KBM-7 (cell line): ENCODE results near the gene PAPOLB.
A peak's percentile ranks its signal among the peaks of the same experiment; 100 is the strongest.

Experiments used
- DNase-seq: peaks from one replicate; pipeline ENCODE4 v3.0.0-alpha.2; 2015
- in situ Hi-C: fragments of 300-500 bp; cut with MboI; formaldehyde crosslinking; loops from 2 replicates; pipeline ENCODE4 v1.14.3; 2020; ENCODE audit warnings: low sequenced_read_pairs, low pct_unique_long_range_greater_than_20kb, mixed read lengths

The PAPOLB gene

GRCh38 chr7:4814433-4814832 is 47.4 kb downstream of the PAPOLB start:
- no peak for DNase-seq
- in situ Hi-C loops, result loop anchor here (25.0 kb wide), 1 partner anchor 273 kb away; no protein-coding TSS in a partner anchor

DNA sequence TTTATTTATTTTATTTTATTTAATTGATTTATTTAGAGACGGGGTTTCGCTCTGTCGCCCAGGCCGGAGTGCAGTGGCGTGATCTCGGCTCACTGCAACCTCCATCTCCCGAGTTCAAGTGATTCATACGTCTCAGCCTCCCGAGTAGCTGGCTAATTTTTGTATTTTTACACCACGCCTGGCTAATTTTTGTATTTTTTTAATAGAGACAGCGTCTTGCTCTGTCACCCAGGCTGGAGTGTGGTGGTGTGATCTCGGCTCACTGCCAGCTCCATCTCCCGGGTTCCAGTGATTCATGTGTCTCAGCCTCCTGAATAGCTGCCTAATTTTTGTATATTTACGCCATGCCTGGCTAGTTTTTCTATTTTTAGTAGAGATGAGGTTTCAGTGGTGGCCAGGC is 52.2 kb downstream of the PAPOLB start:
- in situ Hi-C loops, result loop anchor here (25.0 kb wide), 1 partner anchor 278 kb away; no protein-coding TSS in a partner anchor
- no peak for DNase-seq

GRCh38 chr7:4809091-4809591 is 52.7 kb downstream of the PAPOLB start:
- peak; percentile 40 for DNase-seq
- in situ Hi-C loops, result loop anchor here (25.0 kb wide), 1 partner anchor 278 kb away; no protein-coding TSS in a partner anchor

- in situ Hi-C loops, result loop anchor here (25.0 kb wide), 1 partner anchor 279 kb away; no protein-coding TSS in a partner anchor
- no peak for DNase-seq
Measured at GRCh38 chr7:4808565-4808964, 53.3 kb downstream of the PAPOLB start.

DNA sequence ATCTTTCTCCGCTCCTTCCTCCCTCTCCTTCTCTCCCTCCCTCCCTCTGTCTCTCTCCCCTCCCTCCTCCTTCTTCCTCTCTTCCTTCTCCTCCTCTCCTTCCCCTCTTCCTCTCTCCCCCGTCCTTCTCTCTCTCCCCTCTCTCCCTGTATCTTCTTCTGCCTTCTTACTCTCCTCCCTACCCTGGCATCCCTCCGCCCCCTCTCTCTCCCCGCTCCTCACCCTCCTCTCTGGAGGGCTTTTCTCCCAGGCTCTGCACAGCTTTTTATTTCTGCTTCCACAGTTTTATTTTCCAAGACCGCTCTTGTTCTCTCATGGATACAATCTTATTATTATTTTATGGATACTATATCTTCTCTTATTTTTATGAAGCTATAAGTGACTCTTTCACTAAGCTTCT is 53.8 kb downstream of the PAPOLB start:
- in situ Hi-C loops, result loop anchor here (25.0 kb wide), 1 partner anchor 279 kb away; no protein-coding TSS in a partner anchor
- DNase-seq, result no peak
